Dermis blood vessel endothelial cell (primary cell): ENCODE measurements around the gene ELFN2. TPM values are rescaled to one million over a fixed set of nuclear protein-coding genes. Genes with fewer than 3 reads are reported as not detected.
"Not testable (repeated sequence)": the region's sequence is repeated elsewhere in the genome, so short reads cannot be mapped to it uniquely, and the experiment has no call there.

Experiments used
- DNase-seq: peaks from one replicate; pipeline ENCODE4 v3.0.0; 2010
- total RNA-seq: library from RNA; depleted of rRNA; stranded (reverse); fragments of >200 nt; gene quantifications from 2 replicates; pipeline ENCODE4 v1.2.3, GENCODE V29; 2014

ELFN2 gene, protein sequence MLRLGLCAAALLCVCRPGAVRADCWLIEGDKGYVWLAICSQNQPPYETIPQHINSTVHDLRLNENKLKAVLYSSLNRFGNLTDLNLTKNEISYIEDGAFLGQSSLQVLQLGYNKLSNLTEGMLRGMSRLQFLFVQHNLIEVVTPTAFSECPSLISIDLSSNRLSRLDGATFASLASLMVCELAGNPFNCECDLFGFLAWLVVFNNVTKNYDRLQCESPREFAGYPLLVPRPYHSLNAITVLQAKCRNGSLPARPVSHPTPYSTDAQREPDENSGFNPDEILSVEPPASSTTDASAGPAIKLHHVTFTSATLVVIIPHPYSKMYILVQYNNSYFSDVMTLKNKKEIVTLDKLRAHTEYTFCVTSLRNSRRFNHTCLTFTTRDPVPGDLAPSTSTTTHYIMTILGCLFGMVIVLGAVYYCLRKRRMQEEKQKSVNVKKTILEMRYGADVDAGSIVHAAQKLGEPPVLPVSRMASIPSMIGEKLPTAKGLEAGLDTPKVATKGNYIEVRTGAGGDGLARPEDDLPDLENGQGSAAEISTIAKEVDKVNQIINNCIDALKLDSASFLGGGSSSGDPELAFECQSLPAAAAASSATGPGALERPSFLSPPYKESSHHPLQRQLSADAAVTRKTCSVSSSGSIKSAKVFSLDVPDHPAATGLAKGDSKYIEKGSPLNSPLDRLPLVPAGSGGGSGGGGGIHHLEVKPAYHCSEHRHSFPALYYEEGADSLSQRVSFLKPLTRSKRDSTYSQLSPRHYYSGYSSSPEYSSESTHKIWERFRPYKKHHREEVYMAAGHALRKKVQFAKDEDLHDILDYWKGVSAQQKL
- total RNA-seq, result under 0.01 and 0.14 TPM in 2 replicates

DNA sequence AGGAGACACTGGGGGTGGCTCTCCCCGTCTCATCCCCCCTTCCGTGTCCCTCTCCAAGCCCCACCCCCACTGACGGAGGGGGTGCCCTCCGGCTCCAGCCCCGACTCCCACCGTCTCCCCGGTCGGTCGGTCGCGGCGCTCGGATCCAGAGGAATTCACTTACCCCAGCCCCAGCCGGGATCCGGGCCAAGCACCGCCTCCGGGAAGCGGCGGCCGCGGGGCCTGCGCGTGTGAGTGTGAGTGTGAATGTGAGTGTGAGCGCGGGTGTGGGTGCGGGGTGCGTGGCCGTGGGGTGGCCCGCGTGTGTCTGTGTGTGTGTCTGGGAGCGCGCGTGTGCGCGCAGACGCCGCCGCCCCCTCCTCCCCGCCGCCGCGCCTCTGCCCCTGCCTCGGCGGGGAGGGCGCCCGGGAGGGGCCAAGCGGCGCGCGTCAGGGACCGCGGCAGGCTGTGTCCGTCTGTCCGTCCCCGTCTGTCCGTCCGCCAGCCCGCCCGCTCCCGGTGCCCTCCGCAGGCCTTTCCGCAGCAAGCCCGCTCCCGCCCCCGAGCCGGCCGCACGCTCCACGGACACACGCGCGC lies at the start of gene ELFN2:
ELFN2 (minus strand) TSS at position 345 of the 576 bp plus-strand sequence. CDS start 51,945 bp downstream, outside the sequence.
- peak; percentile 50 for DNase-seq

DNA sequence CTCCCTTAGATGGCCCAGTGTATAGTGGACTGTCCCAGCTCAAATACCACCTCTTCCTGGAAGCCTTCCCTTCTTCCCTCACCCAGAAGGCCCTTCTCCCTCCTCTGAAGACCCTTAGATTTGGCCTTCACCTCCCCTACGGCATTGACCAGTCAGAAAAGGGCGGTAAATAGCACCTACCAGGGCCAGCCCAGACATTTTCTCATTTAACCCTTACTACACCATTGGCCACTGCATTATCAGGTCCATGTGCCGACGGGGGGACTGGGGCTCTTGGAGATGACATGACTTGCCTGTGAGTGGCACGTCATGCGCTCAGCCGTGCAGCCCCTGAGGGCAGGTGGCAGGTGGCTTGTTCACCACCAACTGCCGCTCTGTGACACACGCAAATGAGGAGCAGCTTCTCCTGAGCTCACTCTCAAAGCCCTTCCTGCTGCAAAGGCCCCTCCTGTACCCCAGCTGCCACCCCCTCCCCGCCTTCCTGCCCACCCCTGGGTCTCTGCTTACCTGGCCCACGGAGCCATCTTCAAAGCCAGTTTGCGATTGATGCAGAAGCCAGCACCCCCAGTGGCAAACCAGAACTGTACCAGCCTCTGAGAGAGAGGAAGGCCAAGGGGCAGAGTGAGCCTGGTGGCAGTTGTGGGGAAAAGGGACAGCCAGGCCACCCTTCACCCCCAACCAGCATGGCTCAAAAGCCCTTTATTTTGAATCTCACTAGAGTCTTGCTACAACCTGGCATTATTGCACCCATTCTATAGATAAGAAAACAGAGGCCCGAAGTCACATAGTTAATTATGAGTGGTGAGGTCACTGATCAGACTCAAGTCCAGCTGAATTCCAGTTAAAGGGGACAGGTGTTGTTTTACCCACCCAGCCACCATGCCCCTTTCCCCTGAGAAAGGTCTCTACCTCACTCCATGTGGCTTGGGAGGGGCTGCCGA lies 49.4 kb upstream of the ELFN2 start:
- DNase-seq, result no peak

DNA sequence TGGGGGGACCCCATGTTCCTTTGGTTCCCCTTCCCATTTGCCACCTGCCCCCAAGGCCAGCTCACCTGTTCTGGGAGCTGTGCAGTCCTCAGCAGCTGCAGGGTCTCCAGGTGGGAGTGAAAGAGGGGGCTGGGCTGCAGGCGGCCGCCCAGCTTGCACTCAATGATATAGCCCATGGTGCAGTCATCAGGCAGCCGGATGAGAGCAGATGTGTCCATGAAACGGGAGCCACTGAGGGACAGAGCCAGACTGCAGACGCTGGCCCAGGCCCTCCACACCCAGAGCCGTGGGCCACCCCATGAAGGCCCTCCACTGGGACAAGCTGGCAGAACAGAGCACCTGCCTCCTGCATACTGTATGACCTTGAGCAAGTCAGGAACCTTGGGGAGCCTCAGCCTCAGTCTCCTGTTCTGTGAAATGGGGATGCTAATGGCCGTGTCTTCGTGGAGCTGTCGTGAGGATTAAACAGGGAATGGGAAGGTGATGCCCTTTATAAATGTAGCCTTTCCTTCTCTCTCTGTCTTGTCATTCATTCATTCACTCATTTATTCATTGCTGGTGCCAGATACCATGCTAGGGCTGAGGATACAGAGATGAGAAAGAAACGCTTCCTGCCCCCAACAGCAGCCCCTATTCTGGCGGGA lies 47.3 kb upstream of the ELFN2 start:
- DNase-seq, result no peak

DNA sequence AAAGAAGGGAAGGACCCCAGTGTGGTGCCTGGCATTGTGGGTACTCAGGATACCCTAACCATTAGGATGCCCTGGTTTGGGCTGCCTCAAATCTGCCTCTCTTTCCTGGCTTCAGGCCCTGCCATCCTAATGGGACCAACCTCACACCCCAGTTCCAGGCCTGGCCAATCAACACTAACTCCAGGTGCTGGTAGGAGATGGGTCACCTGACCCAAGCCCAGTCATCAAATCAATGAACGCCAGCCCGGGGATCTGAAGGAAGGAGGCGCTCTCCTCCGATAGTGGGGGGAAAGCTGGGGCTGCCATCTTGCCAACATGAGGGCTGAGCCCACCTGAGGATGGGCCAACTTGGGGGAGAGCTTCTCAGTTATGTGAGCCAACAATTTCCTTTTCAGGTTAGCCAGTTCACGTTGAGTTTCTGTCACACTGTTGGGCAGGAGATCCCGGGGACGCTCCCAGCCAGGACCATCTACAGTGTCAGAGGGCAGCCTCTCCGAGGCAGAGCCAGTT lies 46.2 kb upstream of the ELFN2 start:
- DNase-seq, result no peak

DNA sequence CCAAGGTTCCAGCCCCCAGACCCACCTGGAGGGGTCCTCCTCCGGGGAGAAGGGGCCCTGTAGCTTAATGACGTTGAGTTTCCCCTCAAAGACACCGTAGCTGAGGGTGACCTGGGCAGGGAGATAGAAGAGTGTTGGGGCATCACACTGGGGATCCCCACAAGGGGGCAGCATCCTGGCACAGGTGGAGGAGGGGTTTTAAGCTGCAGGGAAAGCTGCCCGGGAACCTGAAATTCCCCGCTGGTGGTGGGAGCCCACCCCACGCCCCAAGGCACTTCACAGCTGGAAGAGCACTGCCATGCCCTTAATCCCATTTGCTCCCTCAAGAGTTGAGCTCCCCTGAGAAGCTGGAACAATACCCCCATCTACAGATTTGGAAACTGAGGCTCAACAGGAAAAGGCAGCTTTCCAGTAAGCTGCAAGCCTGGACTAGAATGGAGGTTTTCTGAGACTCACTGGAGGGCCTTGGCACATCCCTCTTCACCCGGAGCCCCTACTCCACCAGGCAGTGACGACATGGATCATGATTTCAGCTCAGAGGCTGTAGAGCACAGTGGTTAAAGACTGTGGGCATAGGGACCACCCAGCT lies 45.2 kb upstream of the ELFN2 start:
- DNase-seq, result peak; percentile 62

DNA sequence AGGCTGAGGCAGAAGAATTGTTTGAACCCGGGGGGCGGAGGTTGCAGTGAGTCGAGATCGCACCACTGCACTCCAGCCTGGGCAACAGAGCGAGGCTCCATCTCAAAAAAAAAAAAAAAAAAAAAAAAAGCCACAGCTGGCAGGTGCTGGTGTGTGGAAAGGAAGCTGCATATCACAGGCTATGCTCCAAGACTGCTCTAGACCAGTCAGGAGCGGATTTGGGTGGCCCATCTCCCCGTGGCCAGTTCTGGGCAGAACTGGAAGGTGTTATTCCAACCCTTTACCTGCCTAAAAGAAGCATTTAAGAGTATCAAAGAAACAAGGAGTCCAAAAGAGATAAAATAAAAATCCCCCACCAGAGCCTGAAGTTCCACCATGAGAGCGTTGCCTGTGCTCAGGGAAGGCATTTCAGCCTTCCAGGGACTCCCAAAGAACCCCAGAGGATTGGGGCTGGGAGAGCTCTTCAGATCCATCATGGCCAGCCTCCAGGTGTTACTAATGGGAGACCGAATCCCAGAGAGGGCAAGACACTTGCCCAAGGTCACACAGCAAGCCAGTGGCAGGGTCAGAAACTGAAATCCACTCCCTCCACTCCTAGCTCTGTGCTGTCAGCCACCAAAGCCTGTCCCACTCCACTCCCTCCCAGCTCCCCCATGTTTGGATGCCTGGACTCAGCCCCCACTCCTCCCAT lies 44.6 kb upstream of the ELFN2 start:
- no peak for DNase-seq

DNA sequence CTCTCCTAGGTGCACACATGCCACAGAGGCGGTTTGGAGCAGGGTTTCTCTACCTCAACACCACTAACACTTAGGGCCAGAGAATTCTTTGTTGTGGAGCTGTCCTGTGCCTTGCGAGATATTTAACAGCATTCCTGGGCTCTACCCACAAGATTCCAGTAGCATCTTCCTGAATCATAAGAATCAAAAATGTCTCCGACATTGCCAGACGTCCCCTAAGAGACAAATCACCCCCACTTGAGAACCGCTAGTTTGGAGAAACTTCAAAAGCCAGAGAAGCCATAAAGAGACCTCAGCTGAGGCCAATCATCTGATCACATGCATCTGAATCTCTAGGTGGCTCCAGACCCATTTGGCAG lies 42.8 kb upstream of the ELFN2 start:
- DNase-seq, result no peak

DNA sequence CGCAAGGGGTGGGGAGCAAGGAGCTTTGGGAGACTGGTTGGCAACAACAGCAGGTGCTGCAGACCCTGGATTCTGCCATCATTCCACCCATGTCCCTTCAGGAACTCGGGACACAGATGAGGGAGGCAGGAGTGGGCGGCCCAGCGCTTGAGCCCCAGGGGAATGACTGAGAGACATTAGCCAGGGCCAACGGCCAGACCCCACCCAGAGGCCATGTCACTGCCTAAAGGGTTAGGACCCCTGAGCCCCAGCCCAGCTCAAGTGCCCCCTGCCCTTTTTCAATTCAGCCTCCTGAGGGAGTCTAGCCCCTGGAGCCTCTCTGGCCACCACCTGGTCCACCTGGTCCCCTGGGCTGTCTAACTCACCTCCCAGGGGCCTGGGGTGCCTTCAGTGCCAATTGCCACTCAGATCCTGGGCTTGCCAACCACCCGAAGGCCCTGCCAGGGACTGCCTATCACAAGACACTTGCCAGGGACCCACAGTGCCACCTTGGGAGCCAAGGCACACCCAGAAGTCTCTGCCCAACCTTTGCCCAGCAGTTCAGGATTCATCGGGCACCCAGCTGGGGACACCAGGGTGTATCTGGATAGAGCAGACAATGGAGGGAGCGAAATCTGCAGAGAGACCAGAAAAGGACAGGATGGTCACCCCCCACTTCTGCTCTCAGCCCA lies 42.3 kb upstream of the ELFN2 start:
- DNase-seq, result no peak

DNA sequence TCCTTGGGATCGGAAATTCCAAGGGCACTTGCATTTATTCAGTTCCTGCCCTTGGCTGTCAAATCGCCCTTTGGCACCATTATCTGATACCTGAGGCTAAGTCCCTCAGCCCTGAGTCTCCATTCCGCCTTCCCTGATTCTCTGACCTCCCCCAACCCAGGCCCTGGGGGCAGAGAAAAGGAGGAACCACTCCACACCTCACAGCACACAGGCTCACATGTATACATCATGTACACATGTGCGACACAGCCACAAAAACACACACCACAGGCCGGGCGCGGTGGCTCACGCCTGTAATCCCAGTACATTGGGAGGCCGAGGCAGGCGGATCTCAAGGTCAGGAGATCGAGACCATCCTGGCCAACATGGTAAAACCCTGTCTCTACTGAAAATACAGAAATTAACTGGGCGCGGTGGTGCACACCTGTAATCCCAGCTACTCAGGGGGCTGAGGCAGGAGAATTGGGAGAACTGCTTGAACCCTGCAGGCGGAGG lies 41.0 kb upstream of the ELFN2 start:
- DNase-seq, result not testable (repeated sequence)

DNA sequence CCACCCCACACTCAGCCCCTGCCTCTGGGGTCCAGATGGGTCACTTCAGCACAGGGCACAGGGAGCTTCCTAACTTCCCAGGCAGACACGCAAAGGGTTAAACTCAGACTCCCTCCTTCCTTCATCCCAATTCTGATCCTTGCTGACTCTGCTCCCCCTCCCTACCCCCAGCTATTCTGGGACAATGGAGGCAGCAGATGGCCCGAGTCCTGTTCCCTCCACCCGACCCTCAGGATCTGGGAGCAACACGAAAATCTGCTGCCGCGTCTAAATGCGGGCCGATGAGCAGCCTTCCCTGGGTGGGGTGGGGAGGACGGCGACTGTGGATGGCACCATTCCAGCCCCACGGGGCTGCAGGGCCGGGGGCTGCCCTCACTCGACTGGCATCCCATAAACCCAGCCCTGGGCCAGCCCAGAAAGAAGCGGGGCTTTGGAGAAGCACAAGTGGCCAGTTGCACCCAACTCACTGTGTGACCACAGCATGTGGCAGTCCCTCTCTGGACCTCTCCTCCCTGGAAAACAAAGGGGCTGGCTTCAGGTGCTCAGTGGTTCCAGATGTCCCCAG lies 40.2 kb upstream of the ELFN2 start:
- DNase-seq, result no peak

DNA sequence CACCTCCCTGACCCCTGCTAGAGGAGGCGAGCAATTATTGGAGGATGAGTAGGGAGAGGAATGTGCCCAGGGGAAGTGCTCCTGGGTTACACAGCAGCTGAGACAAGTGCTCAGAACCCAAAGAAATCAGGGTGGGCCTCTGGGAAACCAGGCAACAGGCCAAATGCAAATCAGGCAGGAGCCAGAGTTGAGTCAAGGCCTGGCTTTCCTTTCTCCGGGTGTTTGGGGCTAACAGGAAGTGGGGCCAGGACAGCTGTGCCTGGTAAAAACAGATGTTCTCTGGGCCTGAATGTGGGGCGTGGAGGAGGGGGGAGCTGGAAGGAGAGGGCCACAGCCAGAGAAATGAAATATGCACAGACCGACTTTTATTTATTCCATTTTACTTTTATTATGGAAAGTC lies 36.9 kb upstream of the ELFN2 start:
- peak; percentile 58 for DNase-seq

DNA sequence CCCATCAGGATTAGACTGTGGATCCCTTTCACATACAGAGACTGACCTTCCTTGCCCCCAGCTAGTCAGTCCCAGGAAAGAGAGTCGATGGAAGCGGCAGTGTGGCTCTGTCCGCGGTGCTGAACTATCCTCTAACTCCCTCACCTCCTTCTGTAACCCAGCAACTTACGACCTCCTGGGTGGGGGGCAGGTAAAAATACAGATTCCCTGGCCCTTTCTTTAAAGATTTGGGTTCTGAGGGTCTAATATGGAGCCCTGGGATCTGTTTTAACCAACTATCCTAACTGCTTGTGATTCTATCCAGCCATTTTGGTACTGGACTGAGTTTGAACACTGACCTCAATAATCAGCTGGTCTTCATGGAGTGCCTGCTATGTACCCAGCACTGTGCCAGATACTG lies 35.7 kb upstream of the ELFN2 start:
- DNase-seq, result peak; percentile 47

DNA sequence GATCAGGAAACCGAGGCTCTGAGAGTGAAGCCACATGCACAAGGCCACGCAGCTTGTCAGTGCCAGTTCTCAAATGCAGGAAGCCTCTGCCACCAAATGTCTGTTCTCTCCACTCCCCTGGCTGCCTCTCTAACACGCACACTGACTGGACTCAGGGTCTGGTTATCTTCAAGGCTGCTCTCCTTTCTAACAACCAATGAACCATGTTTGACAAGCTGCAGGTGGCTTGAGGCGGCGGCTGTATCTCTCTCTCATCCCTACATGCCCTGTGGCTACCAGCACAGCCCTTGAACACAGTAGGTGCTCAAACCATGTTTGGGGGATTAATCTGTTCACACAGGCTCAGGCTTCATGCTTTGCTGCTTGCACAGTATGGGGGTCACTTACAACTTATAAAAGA lies 35.2 kb upstream of the ELFN2 start:
- no peak for DNase-seq

DNA sequence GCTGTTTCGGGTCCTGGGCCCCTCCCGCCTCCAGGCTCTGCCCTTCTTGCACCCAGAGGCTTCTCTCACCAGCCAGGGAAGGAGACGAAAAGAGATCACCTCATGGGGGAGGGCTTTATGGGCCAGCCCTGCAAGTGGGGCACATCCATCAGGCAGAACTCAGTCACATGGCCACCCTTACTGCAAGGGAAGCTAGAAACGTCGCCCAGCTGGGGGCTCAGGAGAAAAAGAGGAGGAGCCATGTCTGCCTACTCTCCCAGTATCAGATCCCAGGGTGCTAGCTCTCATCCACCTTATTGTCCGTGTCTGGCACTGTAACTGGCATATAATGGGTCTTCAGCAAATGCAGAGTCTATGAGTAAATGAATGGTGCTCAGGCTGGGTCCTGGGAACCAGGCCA lies 34.7 kb upstream of the ELFN2 start:
- no peak for DNase-seq

DNA sequence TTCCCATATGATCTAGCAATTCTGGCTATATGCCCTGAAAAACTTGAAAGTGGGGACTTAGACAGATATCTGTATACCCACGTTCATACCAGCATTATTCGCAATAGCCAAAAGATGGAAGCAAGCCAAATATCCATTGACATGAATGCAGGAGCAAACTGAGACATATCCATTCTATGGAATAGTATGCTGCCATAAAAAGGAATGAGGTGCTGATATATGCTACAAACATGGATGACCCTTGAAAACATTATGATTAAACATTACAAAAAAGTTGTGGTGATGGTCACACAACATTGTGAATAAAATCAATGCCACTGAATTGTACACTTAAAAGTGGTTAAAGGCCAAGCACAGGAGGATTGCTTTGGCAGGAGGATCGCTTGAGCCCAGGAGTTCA lies 33.4 kb upstream of the ELFN2 start:
- DNase-seq, result no peak

DNA sequence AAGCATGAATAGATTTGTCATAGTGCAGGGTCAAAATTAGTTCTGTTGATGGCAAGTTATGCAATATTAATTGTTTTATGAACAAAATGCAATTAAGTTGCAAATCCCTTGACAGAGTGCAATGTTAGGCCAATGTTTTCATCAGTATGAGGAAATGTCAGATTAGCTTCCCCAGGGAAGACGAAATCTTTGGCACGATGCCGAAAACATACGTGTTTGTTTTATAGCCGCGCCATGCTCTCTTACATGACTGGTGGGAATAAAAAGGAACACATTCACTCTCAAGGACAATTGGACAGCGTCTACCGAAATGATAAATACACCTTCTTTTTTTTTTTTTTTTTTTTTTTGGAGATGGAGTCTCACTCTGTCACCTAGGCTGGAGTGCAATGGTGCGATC lies 31.9 kb upstream of the ELFN2 start:
- DNase-seq, result no peak

DNA sequence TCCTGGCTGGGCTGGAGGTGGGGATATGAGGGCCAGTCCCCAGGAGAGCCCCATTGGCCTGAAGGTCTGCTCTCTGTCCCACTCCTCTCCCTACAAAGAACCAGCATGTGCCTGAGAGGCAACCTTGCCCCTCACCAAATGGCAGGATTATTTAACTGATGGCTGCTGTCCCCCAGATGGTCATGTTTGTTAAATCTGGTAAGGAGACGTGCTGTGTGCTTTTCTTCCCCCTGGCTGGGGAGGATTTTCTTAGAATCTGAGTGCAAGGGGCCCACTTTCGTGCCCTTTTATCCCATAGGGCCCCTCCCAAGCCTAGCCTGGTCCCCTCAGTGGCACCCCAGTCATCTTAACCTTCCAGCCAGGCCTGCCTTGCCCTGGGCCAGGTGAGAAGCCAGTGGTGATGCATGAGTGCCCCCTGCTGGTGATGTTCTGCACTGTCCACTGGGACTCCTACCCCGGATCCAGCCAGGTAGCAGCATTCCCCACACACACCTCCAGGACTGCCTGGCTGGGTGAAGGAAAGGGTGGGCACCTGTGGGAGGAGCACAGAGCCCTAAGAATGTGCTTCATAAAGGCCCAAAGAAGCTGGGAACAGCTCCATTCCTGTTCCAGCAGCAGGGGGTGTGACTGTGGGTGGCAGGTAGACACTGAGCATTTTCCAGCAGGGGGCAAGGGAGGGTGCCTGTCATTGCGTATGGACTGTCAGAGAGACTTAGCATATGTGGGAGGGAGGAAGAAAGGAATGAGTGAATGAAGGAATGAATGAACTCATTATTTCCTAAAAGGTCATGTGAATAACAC lies 30.0 kb upstream of the ELFN2 start:
- peak; percentile 82 for DNase-seq

DNA sequence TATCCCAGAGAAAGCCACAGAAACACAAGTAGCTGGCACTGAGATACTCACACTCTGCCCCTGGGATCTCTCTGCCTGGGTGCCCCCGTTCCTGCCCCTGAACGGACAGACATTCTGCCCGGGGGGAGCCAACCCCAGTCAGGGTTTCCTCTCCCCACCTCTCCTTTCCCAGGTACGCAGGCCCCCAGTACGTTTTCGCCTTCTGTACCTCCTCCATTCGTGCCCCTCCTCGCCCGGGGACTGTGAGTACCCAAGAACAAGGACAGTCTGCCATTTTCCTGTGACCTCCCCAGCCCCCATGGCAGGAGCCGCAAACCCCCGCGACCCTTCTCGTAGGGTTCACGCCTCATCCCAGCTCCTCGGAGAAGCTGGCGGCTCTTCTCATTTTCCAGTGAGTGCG lies 29.1 kb upstream of the ELFN2 start:
- DNase-seq, result no peak

DNA sequence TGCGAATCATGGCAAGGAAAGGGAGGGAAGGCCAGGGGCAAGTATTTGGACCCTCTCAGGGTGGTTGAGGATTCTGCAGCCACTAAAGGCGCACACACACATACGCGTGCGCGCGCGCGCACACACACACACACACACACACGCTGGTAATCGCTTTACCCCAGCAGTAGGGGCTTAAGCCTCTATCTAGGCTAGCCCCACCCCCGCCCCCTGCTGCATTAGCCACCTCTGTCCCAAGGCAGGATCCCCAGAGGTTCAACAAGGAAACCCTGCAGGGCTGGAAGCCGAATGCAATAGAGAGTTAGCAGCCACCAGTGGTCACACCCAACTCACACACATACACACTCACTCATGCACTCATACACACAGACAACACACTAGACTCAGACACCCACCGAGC lies 28.6 kb upstream of the ELFN2 start:
- peak; percentile 13 for DNase-seq
